OCI-LY7 (cell line): ENCODE measurements around the gene TTYH1. TPM values are rescaled to one million over a fixed set of nuclear protein-coding genes. Genes with fewer than 3 reads are reported as not detected.

Source experiments
- BruUV-seq: library from RNA; stranded (reverse); fragments of 400-500 nt; replicated peaks from 2 replicates; lab custom pipeline; 2021; lab: Mats Ljungman, UMichigan
- CTCF ChIA-PET: fragments of 300-600 bp; sonication (Branson Sonifier 250); formaldehyde crosslinking; loops from one replicate; lab custom pipeline; 2022; ENCODE audit warnings: antibody characterized with exemption; ENCODE audit not compliant: unreplicated experiment; lab: Charles Lee
- POLR2A ChIA-PET: fragments of 300-600 bp; sonication (Branson Sonifier 250); formaldehyde crosslinking; loops from one replicate; lab custom pipeline; 2022; ENCODE audit warnings: antibody characterized with exemption; lab: Charles Lee
- DNase-seq: peaks from one replicate; pipeline ENCODE4 v3.0.0-alpha.2; 2015; ENCODE audit warnings: low spot score
- H2AFZ ChIP-seq: fragments of 200-600 bp; sonication (generic), shearing (Covaris generic); 2 replicates; pipeline ENCODE4 v1.6.1; 2014; ENCODE audit warnings: mild to moderate bottlenecking, antibody characterized with exemption, low read length, moderate library complexity
- H3K27ac ChIP-seq: fragments of 200-600 bp; sonication (generic); 2 replicates; pipeline ENCODE4 v1.5.1; 2014; ENCODE audit warnings: mixed run types, low read depth, mild to moderate bottlenecking, moderate library complexity, low read length, inconsistent platforms; ENCODE audit not compliant: poor library complexity, severe bottlenecking
- H3K36me3 ChIP-seq: fragments of 200-600 bp; sonication (generic); 2 replicates; pipeline ENCODE4 v1.6.1; 2014; ENCODE audit warnings: mild to moderate bottlenecking, antibody characterized with exemption, low read length, moderate library complexity, mixed read lengths; ENCODE audit not compliant: insufficient read depth
- H3K4me1 ChIP-seq: fragments of 200-600 bp; sonication (generic); 2 replicates; pipeline ENCODE4 v1.5.1; 2014; ENCODE audit warnings: mild to moderate bottlenecking, low read length; ENCODE audit not compliant: insufficient read depth, poor library complexity, severe bottlenecking
- H3K4me2 ChIP-seq: fragments of 200-600 bp; sonication (generic); 2 replicates; pipeline ENCODE4 v1.6.1; 2014; ENCODE audit warnings: mild to moderate bottlenecking, low read length
- H3K4me3 ChIP-seq: fragments of 200-600 bp; sonication (generic); 2 replicates; pipeline ENCODE4 v1.5.1; 2014; ENCODE audit warnings: mild to moderate bottlenecking, low read depth, low read length; ENCODE audit not compliant: poor library complexity, severe bottlenecking
- H3K79me2 ChIP-seq: fragments of 200-600 bp; sonication (generic); 2 replicates; pipeline ENCODE4 v1.6.1; 2016; ENCODE audit warnings: low read depth, mild to moderate bottlenecking, low read length, moderate library complexity, mixed read lengths; ENCODE audit not compliant: insufficient read depth
- H3K9me2 ChIP-seq: fragments of 200-600 bp; sonication (generic); 2 replicates; pipeline ENCODE4 v1.6.1; 2016; ENCODE audit warnings: mild to moderate bottlenecking, low read length, mixed read lengths; ENCODE audit not compliant: insufficient read depth
- H3K9me3 ChIP-seq: fragments of 200-600 bp; sonication (generic); 2 replicates; pipeline ENCODE4 v1.6.1; 2014; ENCODE audit warnings: mild to moderate bottlenecking, mixed run types, low read length, mixed read lengths
- H4K20me1 ChIP-seq: fragments of 200-600 bp; sonication (generic); 2 replicates; pipeline ENCODE4 v1.6.1; 2014; ENCODE audit warnings: mild to moderate bottlenecking, antibody characterized with exemption, low read length, moderate library complexity, mixed read lengths; ENCODE audit not compliant: insufficient read depth
- CTCF ChIP-seq: fragments of 200-600 bp; sonication (generic); conservative IDR thresholded peaks from 2 replicates; pipeline ENCODE4 v1.5.1; 2014; ENCODE audit warnings: mild to moderate bottlenecking, antibody characterized with exemption, low read length, moderate library complexity, mixed read lengths
- EZH2phosphoT487 ChIP-seq: fragments of 200-600 bp; sonication (generic); IDR thresholded peaks from 2 replicates; pipeline ENCODE4 v1.6.1; 2018; ENCODE audit warnings: low read depth, borderline replicate concordance, mild to moderate bottlenecking, mixed run types, antibody characterized with exemption, low read length, moderate library complexity, mixed read lengths
- intact Hi-C: fragments of 100-400 bp; cut with micrococcal nuclease; formaldehyde crosslinking; loops from one replicate; pipeline ENCODE4 v1.10.0; 2022; ENCODE audit not compliant: unreplicated experiment
- total RNA-seq, 2 experiments: library from RNA; depleted of rRNA in 1 of 2; stranded (reverse); fragments of >200 nt in 1 of 2; shearing (Covaris generic) in 1 of 2; gene quantifications; 2 replicates each; pipeline ENCODE4 v1.2.3, GENCODE V29; 2014 to 2022

The TTYH1 gene
- total RNA-seq, 2 experiments from 2014 or later: 0.53 TPM; not detected in 1

- Histone ChIP-seq H3K4me1 (peaks cover 13% of the 10 kb centered on the region), H3K27ac (no peak overlapping the region), H3K36me3 (peaks cover 90% of the 10 kb centered on the region), H3K79me2 (peaks cover 29% of the 10 kb centered on the region), H3K9me2 (no peaks in the 10 kb centered on the region), H2AFZ (no peak overlapping the region), H4K20me1 (peaks cover 22% of the 10 kb centered on the region), H3K4me2 (no peak overlapping the region), H3K4me3 (no peak overlapping the region), H3K9me3 (no peaks in the 10 kb centered on the region)
- no peak for DNase-seq
- intact Hi-C loops: no loop called here
- POLR2A ChIA-PET: no interaction called here
- no peak for TF ChIP-seq EZH2phosphoT487
- TF ChIP-seq CTCF: no peak
- no TSS peak for BruUV-seq
- CTCF ChIA-PET: no interaction called here
Measured at GRCh38 chr19:54453921-54454780, 38.9 kb downstream of the TTYH1 start.

DNA sequence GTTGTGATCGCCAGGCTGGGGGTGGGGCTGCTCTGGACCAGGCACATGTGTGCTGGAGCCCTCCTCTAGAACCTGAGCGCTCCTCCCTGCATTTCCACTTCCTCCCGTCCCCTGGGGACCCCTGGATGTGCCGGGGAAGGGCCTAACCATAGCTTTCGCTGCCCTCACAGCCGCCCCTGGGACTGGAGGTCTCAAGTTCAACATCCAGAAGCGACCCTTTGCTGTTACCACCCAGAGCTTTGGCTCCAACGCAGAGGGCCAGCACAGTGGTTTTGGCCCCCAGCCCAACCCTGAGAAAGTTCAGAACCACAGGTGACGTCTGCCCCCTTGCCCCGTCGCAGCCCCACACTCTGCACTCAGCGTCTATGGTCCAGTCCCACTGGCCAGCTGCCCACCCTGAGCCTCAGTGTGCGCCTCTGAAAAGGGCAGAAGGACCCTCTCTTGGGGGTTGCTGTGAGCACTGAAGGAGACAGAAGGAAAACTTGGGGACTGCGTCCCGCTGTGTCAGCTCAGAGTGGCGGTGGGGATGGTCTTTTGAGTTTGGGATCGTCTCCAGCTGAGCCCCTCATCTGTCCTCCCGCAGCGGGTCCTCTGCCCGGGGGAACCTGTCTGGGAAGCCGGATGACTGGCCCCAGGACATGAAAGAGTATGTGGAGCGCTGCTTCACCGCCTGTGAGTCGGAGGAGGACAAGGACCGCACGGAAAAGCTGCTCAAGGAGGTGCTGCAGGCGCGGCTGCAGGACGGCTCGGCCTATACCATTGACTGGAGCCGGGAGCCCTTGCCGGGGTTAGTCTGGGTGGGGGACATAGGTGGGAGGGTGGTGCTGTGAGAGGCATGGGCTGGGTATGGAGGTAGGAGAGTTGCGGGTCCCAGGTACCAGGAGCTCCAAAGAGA lies 39.8 kb downstream of the TTYH1 start:
- ChIA-PET CTCF (no interaction called here), POLR2A (no interaction called here)
- no peak overlapping the region for H3K4me2 ChIP-seq
- peaks cover 13% of the 10 kb centered on the region for H3K4me1 ChIP-seq
- peaks cover 18% of the 10 kb centered on the region for H4K20me1 ChIP-seq
- H2AFZ ChIP-seq: no peak overlapping the region
- DNase-seq: no peak
- H3K27ac ChIP-seq: no peak overlapping the region
- no peaks in the 10 kb centered on the region for H3K9me3 ChIP-seq
- no peak overlapping the region for H3K4me3 ChIP-seq
- intact Hi-C loops: no loop called here
- H3K9me2 ChIP-seq: no peaks in the 10 kb centered on the region
- no TSS peak for BruUV-seq
- TF ChIP-seq EZH2phosphoT487 (no peak), CTCF (no peak)
- H3K36me3 ChIP-seq: peaks cover 95% of the 10 kb centered on the region
- peaks cover 22% of the 10 kb centered on the region for H3K79me2 ChIP-seq
